HG03354 (cell line): Measurements from ENCODE around the gene MARK1.
"Not testable (repeated sequence)": the region's sequence is repeated elsewhere in the genome, so short reads cannot be mapped to it uniquely, and the experiment has no call there.

Experiments
- ATAC-seq: cut with Tn5 transposase; IDR thresholded peaks from one replicate; pipeline ENCODE4 v1.9.1; 2021; ENCODE audit warnings: mild to moderate bottlenecking; ENCODE audit not compliant: unreplicated experiment, poor library complexity, severe bottlenecking

MARK1 gene

DNA sequence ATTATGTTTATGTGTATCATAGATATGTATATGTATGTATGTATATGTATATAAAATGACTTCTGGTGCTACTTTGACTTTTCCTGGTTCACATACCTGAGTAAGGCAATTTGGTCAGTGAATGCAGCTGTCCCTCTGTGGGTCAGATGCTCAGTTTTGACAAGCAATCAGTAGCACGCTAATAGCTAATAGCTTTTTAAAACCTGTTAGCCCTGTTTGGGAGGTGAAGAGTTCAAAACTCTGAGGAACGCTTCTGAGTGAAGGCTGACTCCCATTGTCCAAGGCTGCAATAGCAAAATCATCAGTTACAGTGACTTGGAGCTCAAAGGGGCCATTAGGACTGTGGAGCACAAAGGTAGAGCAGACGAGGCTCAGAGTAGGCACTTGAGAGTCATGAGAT lies 67.2 kb downstream of the MARK1 start:
- no peak for ATAC-seq

DNA sequence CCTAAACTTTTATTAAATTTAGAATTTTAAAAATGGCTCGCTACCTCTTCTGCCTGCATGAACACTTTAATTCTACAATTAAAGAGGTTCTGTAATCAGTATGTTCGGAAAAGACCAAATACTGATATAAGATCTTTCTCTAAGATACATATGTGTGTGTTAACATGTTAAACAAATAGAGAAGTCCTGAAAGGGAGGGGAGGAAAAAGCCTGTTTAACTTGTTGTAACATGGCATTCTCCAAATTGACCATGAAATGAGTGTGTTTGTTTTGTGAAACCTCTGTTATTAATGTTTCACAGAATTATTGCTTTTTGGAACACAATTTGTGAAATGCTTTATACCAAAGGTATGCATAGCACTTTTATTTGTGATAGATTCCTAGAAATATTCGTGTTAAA lies 77.0 kb downstream of the MARK1 start:
- no peak for ATAC-seq

DNA sequence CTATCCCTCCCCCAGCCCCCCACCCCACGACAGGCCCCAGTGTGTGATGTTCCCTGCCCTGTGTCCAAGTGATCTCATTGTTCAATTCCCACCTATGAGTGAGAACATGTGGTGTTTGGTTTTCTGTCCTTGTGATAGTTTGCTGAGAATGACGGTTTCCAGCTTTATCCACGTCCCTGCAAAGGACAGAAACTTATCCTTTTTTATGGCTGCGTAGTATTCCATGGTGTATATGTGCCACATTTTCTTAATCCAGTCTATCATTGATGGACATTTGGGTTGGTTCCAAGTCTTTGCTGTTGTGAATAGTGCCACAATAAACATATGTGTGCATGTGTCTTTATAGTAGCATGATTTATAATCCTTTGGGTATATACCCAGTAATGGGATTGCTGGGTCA lies 77.7 kb downstream of the MARK1 start:
- not testable (repeated sequence) for ATAC-seq

DNA sequence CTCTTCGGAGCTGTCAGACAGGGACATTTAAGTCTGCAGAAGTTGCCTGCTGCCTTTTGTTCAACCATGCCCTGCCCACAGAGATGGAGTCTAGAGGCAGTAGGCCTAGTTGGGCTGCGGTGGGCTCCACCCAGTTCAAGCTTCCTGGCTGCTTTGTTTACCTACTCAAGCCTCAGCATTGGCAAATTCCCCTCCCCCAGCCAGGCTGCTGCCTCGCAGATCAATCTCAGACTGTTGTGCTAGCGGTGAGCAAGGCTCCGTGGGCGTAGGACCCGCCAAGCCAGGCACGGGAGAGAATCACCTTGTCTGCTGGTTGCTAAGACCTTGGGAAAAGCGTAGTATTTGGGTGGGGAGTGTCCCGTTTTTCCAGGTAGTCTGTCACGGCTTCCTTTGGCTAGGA lies 83.2 kb downstream of the MARK1 start:
- ATAC-seq, result not testable (repeated sequence)

DNA sequence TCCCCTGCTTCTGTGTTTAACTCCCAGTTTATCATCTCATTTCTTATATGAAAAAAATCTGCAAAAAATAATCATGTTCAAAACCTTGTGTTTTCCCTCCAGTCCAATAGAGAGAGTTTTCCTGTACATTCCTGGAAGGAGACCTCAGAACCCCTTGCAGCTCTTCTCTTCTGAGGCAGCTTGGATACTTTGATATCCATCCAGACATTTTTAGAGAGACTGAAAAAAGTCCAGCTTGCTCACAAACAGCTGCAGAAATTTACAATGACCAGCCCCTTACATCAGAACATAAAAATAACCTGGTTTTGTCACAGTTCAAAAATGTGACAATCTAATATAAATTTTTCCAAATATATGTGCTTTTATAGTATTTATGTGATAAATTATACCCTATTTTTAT lies 88.9 kb downstream of the MARK1 start:
- ATAC-seq, result no peak

DNA sequence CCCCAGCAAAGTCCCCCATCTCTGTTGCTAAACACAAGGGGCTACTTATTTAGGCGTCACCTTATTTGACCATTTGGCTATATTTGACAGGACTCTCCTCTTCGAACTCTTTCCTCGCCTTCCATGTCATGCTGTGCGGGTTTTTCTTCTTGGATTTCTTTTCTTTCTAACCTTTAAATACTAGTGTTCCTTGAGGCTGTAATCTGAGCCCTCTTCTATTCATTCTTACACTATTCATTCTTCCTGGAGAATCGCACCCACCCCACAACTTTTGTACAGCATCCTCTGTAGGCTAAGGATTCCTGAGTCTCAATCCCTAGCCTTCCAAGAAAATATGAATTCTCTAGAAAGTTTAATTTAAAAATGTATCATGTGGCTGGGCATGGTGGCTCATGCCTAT lies 100.5 kb downstream of the MARK1 start:
- no peak for ATAC-seq

DNA sequence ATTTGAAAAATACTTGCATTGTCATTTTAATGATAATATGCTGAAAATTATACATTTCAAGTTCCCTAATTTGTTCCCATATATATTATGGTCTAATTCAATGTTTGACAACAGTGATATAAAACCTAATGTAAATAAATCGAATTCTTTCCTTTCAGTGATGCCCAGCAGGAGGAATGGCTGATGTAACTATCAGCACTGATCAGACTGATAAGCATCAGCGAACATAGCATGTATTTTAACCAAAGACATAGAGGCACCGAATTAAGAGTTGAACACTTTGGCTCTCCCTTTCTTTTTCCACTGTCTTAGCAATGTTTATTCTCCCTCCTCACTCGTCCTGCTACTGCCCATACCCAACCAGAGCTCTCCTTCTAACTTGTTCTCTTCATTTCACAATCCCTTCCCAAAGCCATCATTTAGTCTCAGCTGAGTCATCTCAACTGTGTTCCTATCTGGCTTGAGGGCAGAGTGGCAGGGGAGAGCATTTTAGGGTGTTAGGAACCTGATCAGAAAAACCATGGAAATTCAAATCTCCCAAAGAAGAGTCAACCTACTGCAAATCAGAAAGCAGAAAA lies 103.4 kb downstream of the MARK1 start:
- no peak for ATAC-seq

DNA sequence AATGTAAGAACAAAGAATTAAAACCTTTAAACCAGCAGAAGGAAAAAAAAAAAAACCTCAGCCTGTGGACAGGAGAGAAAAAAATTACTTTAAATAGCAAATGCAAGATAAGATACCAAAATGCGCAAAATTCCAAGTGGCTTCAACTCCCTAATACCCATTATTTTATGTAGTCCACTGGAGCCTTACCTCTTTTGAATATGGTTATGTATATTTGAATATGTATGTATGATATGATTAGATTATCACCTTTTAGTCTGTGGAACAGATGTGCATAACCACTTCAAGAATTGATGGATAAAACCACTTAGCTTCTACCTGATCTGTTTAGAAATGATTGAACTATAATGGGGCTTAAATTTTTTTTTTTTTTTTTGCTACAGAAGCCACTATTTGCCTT lies 109.8 kb downstream of the MARK1 start:
- no peak for ATAC-seq

DNA sequence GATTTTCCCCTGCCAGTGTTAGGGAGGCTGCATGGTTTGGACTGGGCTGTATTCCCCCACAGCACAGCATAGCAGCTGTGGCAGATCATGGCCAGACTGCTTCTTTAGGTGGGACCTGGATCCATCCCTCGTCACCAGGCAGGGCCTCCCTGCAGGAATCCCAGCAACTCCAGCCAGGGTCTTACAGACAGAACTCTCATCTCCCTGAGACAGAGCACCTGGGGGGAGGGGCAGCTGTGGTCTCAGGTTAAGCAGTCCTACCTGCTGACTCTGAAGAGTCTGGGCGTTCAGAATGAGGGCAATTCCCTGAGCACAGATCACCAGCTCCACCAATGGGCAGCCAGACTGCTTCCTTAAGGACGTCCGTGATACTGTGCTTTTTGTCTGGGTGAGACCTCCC lies 114.3 kb downstream of the MARK1 start:
- ATAC-seq, result no peak

DNA sequence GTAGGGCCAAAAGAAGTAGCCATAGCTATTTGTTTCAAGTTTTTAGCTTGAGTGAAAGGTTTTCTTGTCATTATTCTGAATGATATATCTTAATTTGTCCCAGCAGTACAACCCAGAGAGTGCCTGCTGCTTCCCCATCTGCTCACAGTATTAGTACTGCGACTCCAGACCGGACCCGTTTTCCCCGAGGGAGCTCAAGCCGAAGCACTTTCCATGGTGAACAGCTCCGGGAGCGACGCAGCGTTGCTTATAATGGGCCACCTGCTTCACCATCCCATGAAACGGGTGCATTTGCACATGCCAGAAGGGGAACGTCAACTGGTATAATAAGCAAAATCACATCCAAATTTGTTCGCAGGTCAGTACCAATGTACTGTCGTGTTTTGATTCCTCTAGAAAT lies 125.1 kb downstream of the MARK1 start:
- no peak for ATAC-seq

DNA sequence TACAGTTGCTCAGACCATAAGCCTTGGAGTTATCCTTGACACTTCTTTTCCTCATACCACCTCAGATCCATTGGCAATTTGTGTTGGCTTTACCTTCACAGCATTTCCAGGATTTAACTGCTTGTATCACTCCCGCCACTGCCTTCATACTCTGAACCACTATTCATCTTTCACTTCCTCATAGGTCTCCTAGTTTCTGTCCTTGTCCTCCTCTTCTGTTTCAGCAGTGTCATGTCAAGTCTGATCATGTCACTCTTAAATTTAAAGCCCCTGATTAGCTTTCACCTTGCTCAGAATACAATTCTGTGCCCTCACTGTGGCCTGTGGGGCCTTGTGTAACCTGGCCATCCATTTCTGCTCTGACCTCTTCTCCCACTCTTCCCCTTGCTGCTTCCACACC lies 127.6 kb downstream of the MARK1 start:
- ATAC-seq, result peak; percentile 91

DNA sequence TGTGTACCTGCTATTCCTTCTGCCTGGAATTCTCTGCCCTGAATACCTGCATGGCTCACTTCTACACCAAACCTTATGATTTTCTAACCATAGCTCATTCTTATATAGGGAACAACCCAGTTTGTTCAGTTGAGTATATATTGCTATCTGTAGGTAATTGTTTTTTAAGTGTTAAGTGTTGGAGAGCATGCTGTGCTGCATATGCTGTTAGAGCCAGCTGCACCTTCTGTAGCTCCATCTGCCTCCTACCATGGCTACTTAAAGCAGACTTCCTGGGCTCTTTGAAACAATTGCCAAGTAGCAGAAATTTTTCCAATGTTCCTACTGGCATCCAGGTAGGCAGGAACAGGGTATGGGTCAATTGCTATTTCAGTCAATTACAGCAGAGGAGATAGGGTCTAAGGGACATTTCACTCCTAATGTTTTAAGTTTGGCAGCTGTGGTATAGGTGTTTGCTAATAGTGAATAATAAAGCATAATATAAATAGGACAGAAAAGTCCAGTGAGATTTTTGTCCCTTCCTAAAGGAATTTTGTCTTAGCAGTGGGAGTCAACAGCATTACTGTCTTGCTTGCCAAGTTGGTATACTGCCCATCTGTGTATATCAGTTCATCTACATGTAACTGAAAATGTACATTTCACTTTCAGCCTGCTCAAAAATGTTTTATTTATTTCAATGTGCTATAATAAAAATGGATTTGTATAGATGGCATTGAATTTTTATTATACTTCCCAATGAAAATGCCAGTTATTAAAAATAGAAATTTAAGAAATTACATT lies 128.2 kb downstream of the MARK1 start:
- ATAC-seq, result peak; percentile 14

DNA sequence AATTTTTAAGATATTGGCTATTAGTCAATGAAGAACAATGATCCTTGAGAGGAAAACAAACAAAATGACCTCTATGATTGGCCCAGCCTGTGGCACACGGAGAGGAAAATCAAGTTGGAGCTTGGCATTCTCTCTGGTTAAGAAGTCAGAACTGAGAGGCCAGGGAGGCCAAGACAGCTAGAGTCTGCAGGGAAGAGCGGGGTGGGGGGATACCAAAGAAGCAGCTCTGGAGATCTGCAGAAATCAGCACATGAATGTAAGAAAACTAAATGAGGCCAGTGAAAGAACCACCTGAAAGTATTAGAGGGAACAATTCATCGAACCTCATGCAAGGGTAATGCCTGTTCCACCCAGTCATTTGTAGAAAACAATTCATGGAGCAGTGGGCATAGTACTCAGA lies 138.4 kb downstream of the MARK1 start:
- no peak for ATAC-seq

DNA sequence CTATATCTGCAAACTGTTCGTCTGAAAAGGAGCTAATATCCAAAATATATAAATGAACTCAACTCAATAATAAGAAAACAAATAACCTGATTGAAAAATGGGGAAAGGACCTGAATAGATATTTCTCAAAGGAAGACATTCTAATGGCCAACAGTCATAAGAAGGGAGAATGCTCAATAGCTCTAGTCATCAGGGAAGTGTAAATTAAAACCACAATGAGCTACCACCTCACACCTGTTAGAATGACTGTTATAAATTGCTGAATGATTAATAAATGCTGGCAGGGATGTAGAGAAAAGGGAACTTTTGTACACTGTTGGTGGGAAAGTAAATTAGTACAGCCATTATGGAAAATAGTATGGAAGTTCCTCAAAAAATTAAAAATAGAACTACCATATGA lies 141.1 kb downstream of the MARK1 start:
- no peak for ATAC-seq

DNA sequence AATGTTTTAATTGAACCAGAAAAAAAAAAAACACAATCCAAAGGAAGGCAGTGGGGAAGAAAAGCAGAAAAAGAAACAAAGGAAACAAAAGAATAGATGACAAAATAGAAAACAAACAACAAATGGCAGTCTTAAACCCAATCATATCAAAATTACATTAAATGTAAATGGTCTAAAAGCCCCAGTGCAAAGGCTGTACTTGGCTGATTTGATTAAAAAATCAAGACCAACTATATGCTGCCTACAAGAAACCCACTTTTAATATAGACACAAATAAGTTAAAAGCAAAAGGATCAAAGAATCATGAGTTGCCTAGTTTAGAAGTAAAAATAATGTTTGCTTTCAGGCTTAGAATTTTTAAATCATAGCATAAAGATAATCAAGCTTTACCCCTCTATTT lies 142.4 kb downstream of the MARK1 start:
- ATAC-seq, result no peak

DNA sequence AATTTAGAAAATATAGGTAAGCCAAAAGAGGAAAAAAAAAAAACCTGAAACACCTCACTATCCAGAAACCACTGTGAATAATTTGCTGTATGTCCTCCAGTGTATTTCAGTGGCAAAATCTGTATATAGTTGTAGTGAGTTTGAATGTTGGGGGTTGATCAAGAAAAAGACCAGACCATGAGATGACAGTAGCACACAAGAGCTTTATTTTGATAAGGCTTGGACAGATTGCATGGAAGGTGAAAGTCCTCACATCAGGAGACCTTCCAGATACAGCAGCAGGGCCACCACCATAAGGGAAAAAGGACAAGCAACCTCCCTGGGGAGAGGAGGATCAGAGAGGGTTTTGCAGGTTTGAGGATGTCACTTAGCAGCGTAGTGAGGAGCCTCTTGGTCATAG lies 146.0 kb downstream of the MARK1 start:
- no peak for ATAC-seq

DNA sequence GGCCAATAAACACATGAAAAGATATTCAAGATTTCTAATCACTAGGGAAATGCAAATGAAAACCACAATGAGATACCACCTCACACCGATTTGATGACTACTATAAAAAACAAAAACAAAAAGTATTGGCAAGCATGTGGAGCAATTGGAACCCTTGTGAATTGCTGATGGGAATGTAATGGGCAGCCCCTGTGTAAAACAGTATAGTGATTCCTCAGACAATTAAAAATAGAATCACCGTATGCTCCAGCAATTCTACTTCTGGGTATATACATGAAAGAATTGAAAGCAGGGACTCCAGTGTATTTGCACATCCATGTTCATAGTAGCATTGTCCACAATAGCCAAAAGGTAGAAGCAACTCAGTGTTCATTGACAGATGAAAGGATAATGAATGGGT lies 149.3 kb downstream of the MARK1 start:
- no peak for ATAC-seq

DNA sequence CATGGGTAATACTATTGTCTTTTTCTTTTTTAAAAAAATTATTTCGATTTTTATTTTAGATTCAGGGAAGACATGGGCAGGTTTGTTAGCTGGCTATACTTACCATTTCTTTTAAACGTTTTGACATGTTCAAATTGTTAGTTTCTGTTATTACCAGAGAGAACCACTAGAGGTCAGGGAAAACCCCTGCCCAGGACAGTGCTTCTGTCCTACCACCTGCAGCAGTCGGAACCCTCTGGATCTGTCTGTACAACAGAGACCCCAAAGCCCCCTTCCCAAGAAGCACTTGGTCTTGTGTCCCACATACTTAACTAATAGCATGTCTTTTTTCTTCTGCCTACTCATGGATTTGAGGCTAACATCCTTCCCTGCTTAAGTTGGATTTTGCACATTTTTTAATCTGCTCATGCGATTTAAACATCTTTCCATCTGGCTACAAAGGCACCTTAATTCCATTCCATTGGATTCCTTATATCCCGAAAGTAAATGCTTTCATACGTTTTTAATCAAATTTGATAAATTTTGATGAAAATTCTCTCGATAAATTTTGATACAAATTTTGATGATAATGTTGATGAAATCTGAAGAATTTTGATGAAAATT lies 152.2 kb downstream of the MARK1 start:
- peak; percentile 96 for ATAC-seq

DNA sequence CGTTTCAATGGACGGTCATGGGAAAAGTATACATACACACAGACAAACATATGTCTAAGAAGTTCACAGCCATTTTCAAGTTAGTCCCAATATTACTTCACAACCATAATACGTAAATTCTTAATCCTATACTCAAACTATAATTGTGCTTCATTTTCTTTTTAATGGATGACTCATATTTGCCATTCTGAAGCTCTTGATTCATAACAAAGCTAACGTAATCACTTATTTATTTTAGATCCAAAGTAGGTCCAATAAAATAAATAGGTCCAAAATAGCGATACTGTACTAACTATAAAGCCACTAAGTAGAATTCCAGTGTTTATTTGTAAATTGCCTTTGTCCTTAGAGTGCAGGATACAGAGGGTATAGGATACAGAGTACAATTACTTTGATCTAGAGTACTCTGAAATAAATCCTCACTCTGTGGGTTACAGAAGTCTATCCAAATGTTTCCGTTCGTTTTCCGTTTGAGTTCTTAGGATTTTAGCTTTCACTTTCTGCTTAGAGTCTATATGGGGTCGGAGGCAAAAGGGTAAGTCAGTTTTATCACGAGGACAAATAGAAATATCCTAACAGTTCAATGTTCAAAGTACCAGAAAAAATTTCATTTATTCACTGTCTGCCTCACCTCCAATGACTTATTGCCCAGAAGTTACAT lies 153.4 kb downstream of the MARK1 start:
- ATAC-seq, result no peak

DNA sequence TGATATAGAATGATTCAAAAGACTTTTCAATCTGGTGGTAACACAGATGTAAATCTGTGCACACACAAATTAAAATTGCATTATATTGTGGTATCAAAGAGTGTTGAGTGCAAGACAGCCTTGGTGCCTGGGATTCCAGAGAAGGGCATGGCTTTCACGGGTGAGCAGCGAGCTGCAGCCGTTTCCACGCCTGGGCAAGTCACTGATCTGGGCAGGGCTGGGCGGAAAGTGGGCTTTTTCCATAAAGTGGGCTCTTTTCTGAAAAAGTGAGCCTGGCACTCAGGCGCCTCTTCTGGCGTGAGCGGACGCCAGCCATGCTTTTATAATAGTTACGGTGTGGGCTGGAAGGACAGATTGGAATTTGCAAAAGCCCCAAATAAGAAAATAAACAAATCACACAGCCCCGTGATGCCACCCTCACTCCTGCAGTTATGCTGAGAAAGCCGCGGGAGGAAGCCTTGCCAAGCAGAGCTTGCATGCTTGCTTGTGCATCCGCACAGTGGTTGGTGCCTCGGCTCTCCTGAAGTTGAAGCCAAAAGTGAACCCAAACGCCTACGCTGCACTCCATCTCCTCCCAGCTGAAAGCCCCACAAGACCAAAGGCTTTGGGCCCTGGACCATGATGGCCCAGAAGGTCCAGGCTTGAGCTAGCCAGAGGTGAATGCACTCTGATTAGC lies 155.1 kb downstream of the MARK1 start:
- no peak for ATAC-seq
